ENCODE data around the gene NMNAT1. TPM values are rescaled to one million over a fixed set of nuclear protein-coding genes. Genes with fewer than 3 reads are reported as not detected.
"Not testable (repeated sequence)": the region's sequence is repeated elsewhere in the genome, so short reads cannot be mapped to it uniquely, and the experiment has no call there.

Gene NMNAT1
- total RNA-seq = 10.6 and 11.8 TPM in 2 replicates

- DNase-seq (ENCODE audit: low read depth, low spot score) = peak; percentile 81
Measured at GRCh38 chr1:9942939-9943788, at the start of gene NMNAT1, which contains the start of gene LZIC. NMNAT1 (plus strand) TSS chr1:9943475; CDS start chr1:9972074, 28,599 bp downstream. LZIC (minus strand) TSS chr1:9943391; CDS start chr1:9936619, 6,772 bp downstream.

GRCh38 chr1:9894115-9894514 is 49.2 kb upstream of the NMNAT1 start:
- DNase-seq (ENCODE audit: low read depth, low spot score) = no peak

- DNase-seq (ENCODE audit: low read depth, low spot score) = no peak
Measured at GRCh38 chr1:9900142-9901043, 42.9 kb upstream of the NMNAT1 start.

GRCh38 chr1:9901148-9902059 is 41.9 kb upstream of the NMNAT1 start:
- DNase-seq (ENCODE audit: low read depth, low spot score) = no peak

GRCh38 chr1:9902060-9902452 is 41.2 kb upstream of the NMNAT1 start:
- DNase-seq (ENCODE audit: low read depth, low spot score) = no peak

GRCh38 chr1:9903801-9904527 is 39.3 kb upstream of the NMNAT1 start:
- no peak for DNase-seq (ENCODE audit: low read depth, low spot score)

GRCh38 chr1:9904596-9904995 is 38.7 kb upstream of the NMNAT1 start:
- DNase-seq (ENCODE audit: low read depth, low spot score) = no peak

GRCh38 chr1:9905010-9905409 is 38.3 kb upstream of the NMNAT1 start:
- no peak for DNase-seq (ENCODE audit: low read depth, low spot score)

GRCh38 chr1:9906466-9906865 is 36.8 kb upstream of the NMNAT1 start:
- DNase-seq (ENCODE audit: low read depth, low spot score) = no peak

- DNase-seq (ENCODE audit: low read depth, low spot score) = no peak
Measured at GRCh38 chr1:9907441-9907840, 35.8 kb upstream of the NMNAT1 start.

- no peak for DNase-seq (ENCODE audit: low read depth, low spot score)
Measured at GRCh38 chr1:9908871-9909233, 34.4 kb upstream of the NMNAT1 start.

- no peak for DNase-seq (ENCODE audit: low read depth, low spot score)
Measured at GRCh38 chr1:9909234-9910046, 33.8 kb upstream of the NMNAT1 start.

GRCh38 chr1:9910076-9910422 is 33.2 kb upstream of the NMNAT1 start, which contains the start of gene CTNNBIP1:
CTNNBIP1 (minus strand) TSS chr1:9910269; CDS start chr1:9872064, 38,205 bp downstream.
- DNase-seq (ENCODE audit: low read depth, low spot score) = no peak

GRCh38 chr1:9910423-9911178 is 32.7 kb upstream of the NMNAT1 start:
- DNase-seq (ENCODE audit: low read depth, low spot score) = peak; percentile 95

GRCh38 chr1:9912264-9912936 is 30.9 kb upstream of the NMNAT1 start:
- no peak for DNase-seq (ENCODE audit: low read depth, low spot score)

- no peak for DNase-seq (ENCODE audit: low read depth, low spot score)
Measured at GRCh38 chr1:9914610-9914937, 28.7 kb upstream of the NMNAT1 start.

- no peak for DNase-seq (ENCODE audit: low read depth, low spot score)
Measured at GRCh38 chr1:9916452-9916851, 26.8 kb upstream of the NMNAT1 start.

GRCh38 chr1:9917495-9917894 is 25.8 kb upstream of the NMNAT1 start:
- not testable (repeated sequence) for DNase-seq (ENCODE audit: low read depth, low spot score)

All from pulmonary artery endothelial cell (primary cell).